ENCODE data around the gene DSC3.
"Not testable (repeated sequence)": the region's sequence is repeated elsewhere in the genome, so short reads cannot be mapped to it uniquely, and the experiment has no call there.

Gene DSC3

DNA sequence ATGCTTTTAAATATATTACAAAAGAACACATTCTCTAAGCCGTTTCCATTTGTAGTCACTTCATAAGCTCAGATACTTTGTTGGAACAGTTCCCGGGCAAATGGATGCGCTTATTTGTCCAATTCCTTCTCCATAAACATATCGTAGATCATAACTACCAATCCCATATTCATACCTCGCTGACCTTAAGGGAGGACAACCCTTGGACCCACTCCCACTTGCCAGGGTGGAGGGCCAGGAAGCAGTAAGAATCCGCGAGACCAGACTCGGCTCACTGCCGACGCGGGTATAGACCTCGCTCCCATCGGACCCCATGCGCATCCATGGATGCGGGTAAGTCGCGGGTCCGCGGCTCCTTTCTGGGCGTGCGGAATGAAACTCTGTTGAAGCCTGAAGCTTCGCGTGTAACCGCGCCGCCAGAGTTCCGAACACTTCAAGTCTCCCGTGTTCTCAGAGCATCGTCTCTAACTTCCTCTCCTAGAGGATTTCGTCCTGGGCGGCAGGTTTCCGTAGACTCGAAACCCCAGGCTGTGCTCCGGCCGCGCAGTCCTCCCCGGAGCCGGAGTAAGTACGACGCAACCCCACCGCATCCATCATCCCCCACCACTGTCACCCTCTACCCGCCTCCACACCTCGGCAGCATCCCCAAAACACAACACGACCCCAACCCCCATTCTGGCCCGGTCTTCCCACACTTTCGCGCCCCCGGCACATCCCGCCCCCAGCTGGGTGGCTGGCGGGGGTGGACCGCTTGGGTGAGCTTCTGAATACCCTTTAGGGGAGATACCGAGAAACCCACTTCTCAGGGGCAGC, 1.1 kb downstream of the DSC3 start:
- no peak for DNase-seq

GRCh38 chr18:31040686-31041270, 1.8 kb downstream of the DSC3 start:
- no peak for DNase-seq

GRCh38 chr18:31039426-31039825, 3.1 kb downstream of the DSC3 start:
- no peak for DNase-seq

DNA sequence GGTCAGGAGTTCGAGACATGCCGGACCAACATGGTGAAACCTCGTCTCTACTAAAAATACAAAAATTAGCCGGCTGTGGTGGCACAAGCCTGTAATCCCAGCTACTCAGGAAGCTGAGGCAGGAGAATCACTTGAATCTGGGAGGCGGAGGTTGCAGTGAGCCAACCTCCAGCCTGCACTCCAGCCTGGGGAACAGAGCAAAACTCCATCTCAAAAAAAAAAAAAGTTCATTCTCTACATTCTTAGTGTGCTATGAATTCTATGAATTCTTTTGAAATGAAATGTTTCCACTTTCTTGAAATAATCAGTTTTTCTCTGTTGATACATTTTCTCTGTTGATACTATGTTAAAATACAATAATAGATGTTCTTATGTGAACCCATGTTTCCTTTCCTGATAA, 4.9 kb downstream of the DSC3 start:
- not testable (repeated sequence) for DNase-seq

- no peak for DNase-seq
Observed at GRCh38 chr18:31034541-31034940, 8.0 kb downstream of the DSC3 start.

DNA sequence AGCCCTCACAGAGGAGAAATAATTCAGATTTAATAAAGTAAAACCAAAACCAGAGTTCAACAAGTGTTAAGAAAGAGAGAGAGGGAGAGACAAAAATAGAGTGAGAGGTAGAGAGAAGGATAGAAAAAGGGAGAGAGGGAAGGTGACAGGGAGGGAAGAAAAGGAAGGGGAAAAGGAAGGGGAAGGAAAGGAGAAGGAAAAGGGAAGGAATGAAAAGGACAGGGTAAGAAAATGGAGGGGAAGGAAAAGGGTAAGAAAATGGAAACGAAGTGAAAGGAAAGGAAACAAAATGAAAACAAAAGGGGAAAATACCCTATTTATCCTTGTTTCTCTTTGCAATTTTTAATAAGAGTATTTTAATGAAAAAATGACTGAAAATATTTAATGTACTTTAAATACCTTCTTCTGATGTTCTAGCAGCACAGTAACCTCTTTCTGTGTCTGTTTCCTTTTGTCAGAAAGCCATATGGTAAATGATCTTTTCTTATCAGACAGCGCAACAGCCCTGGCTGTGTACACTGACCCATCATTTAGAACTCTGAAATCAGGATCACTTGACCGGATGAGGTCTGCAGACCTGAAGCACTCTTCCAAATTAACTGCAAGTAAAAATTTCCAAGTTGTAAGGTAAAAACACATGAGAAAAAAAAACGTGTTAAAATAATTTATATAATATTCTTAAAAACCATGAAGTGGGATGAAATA, 11.8 kb downstream of the DSC3 start:
- DNase-seq = no peak

- no peak for DNase-seq
Observed at GRCh38 chr18:31015715-31016434, 26.7 kb downstream of the DSC3 start.

- not testable (repeated sequence) for DNase-seq
Observed at GRCh38 chr18:31011455-31011854, 31.1 kb downstream of the DSC3 start.

- no peak for DNase-seq
Observed at GRCh38 chr18:31010601-31011000, 31.9 kb downstream of the DSC3 start.

GRCh38 chr18:30999887-31000628, 42.5 kb downstream of the DSC3 start:
- DNase-seq = no peak

DNA sequence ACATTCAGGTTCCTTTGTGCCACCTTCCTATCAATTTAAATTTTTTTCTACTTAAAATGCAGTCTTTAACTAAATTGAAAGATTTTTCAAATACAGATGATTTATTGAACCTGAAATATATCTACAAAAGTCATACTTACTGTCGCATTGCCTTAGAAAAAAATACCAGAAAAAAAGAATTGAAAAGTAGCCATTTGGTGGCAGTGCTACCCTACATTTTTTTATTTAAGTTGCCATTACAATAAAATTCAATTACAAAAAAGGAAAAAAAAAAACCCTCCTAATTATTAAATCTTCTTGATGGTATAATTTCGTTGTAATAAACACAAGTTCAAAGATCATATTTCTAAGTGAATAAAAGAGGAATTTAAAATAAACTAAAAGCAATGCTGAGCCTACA, 43.4 kb downstream of the DSC3 start:
- DNase-seq = no peak

DNA sequence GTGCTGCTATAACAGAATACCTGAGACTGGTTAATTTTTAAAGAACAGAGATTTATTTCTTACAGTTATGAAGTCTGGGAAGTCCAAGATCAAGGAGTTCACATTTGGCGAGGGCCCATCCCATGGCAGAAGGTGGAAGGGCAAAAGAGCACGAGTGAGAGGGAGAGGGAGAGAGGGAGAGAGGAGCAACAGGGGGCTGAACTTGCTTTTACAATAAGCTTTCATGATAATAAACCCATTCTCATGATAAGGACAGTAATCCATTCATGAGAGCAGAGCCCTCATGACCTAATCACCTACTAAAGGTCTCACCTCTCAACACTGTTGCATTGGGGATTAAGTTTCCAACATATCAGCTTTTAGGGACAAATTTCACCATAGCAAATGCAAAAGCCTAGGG, 45.3 kb downstream of the DSC3 start:
- DNase-seq = no peak

- no peak for DNase-seq
Observed at GRCh38 chr18:30992231-30992630, 50.3 kb downstream of the DSC3 start.

DNA sequence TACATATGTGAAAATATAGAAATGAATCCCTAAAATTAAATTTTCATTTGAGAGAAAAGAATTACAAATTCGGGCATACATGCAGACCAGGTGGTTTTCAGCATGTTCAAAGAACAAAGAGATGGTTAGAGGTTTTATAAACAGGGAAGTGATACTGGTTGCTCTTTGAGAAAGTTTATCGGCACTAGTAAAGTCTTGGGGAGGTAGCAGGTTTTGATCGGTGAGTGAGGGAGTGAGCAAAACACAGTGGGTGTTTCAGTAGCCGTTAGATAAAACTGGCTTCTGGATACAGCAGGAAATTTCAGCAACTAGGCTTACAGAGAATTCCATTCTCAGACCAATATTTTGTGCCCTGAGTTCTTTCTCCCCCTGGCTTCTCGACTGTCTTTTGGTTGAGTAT, 51.1 kb downstream of the DSC3 start:
- DNase-seq = no peak

- no peak for DNase-seq
Observed at GRCh38 chr18:30989141-30989540, 53.4 kb downstream of the DSC3 start.

- DNase-seq = no peak
Observed at GRCh38 chr18:30988440-30988839, 54.1 kb downstream of the DSC3 start.

GRCh38 chr18:30987467-30988241, 54.9 kb downstream of the DSC3 start:
- no peak for DNase-seq

DNA sequence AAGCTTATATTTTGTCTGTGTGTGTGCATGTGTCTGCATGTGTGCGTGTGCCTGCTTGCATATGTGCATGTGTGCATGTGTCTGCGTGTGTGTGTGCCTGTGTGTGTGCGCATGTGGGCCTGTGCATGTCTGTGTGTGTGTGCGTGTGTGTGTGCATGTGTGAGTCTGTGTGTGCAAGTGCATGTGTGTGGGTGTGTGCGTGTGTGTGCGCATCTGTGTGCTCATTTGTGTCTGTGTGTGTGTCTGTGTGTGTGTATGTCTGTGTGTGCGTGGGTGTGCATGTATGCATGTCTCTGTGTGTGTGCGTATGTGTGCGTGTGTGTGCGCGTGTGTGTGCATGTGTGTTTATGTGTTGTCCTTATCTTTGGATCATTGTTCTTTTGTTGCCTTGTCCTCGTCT, 56.8 kb downstream of the DSC3 start:
- no peak for DNase-seq

DNA sequence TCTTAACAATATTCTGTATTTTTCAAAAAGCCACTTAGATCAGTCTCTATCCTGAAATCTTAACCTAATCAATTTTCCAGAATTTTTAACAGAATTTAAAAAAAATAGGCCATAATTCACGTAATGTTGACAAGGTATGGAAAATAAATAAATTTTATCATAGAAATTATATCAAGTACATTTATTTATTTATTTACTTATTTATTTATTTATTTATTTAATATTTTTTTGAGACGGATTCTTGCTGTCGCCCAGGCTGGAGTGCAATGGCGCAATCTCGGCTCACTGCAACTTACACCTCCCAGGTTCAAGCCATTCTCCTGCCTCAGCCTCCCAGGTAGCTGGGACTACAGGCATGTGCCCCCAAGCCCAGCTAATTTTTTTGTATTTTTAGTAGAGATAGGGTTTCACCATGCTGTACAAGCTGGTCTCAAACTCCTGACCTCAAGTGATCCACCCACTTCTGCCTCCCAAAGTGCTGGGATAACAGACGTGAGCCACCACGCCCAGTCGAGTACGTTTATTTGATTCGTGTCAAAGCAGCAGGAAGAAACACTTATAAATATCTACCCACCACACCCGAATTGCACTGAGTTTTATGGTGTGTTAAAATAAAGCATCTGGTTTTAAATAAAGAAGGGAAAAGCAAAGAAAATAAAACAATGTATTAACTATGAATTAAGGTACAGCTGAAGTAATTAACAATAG, 60.1 kb downstream of the DSC3 start:
- DNase-seq = no peak

DNA sequence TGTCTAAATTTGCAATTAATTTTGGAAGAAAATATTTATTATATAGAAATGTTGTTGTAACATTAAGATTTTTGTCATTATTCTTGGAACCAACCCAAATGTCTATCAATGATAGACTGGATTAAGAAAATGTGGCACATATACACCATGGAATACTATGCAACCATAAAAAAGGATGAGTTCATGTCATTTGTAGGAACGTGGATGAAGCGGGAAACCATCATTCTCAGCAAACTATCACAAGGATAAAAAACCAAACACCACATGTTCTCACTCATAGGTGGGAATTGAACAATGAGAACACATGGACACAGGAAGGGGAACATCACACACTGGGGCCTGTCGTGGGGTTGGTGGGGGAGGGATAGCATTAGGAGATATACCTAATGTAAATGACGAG, 64.5 kb downstream of the DSC3 start:
- DNase-seq = not testable (repeated sequence)

Data from anterior cingulate cortex (tissue), 58 donors.